Measurements from ENCODE around the gene TRAF6. TPM values are rescaled to one million over a fixed set of nuclear protein-coding genes. Genes with fewer than 3 reads are reported as not detected.
"Not testable (repeated sequence)": the region's sequence is repeated elsewhere in the genome, so short reads cannot be mapped to it uniquely, and the experiment has no call there.

Gene TRAF6
- total RNA-seq, 4 donors from 2014 or later = 12.6 to 18.7 (median 18.6) TPM

DNA sequence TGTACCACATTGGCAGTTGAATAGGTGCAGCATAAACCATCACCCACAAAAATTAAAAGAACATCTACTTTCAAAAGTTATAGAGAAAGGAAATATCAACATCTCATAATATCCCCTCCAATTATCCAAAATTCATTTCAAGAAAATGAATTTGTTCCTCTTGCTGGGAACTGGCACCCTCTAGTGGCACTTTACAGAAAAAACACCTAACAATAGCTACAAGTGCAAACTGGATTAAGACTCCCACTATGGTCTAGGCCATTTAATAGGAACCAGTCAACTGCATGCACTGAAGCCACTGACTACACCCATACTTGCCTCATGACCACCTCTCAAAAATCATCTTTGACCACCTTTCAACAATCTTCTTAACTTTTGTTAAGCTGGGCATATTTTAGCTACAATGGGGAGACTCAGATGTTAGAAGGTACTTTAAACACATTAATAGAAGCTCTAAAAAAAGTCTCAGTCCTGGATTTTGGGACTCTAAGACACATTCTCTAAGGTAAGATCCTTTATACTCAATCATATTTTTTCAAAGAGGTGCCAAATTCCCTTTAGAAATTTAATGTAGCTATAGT, 17.3 kb downstream of the TRAF6 start:
- Histone ChIP-seq H3K4me1 (no peaks in the 10 kb centered on the region), H3K27ac (no peak overlapping the region), H3K9me3 (no peaks in the 10 kb centered on the region), H3K27me3 (no peaks in the 10 kb centered on the region), H3K4me3 (no peak overlapping the region), H3K36me3 (peaks cover 80% of the 10 kb centered on the region)
- TF ChIP-seq POLR2A (IDR thresholded peaks at IDR 0.05) = no peak
- TF ChIP-seq, protein P1, sequence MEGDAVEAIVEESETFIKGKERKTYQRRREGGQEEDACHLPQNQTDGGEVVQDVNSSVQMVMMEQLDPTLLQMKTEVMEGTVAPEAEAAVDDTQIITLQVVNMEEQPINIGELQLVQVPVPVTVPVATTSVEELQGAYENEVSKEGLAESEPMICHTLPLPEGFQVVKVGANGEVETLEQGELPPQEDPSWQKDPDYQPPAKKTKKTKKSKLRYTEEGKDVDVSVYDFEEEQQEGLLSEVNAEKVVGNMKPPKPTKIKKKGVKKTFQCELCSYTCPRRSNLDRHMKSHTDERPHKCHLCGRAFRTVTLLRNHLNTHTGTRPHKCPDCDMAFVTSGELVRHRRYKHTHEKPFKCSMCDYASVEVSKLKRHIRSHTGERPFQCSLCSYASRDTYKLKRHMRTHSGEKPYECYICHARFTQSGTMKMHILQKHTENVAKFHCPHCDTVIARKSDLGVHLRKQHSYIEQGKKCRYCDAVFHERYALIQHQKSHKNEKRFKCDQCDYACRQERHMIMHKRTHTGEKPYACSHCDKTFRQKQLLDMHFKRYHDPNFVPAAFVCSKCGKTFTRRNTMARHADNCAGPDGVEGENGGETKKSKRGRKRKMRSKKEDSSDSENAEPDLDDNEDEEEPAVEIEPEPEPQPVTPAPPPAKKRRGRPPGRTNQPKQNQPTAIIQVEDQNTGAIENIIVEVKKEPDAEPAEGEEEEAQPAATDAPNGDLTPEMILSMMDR (IDR thresholded peaks at IDR 0.05) = peak; percentile 50 to 62
- no peak for DNase-seq (ENCODE audit: low spot score in 2 of 2)

DNA sequence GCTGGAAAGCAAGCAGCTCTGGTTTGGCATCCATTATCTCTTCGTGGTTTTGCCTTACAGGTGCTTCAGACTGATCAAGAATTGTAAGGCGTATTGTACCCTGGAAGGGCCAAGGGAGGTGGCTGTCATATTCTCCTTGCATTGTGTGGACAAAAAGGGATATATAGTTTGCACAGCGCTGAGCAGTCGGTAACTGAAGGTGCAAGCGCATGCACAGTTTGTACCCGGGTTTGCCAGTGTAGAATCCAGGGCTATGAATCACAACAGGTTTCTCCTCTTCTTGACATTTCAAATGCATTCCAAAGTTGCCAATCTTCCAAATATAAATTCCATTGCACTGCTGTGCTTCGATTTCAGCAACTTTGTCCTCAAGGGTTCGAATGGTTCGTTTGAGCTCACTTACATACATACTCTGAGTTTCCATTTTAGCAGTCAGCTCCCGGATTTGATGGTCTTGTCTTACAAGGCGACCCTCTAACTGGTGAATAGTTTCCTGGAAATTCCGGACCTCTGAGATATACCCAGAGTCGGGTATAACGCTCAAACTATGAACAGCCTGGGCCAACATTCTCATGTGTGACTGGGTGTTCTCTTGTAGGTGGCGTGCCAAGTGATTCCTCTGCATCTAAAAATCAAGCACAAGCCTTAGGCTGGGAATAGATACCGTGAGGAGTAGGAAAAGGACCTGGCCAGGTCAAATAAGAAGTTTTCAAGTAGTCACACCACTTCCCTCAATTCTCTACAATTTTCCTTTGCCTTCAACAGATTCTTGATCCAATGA, 19.9 kb downstream of the TRAF6 start:
- no peak overlapping the region for H3K4me3 ChIP-seq
- 89% methylated on average over 16 of the region's 16 CpGs for WGBS
- peaks cover 72% of the 10 kb centered on the region for H3K36me3 ChIP-seq
- H3K27me3 ChIP-seq = no peaks in the 10 kb centered on the region
- no peak overlapping the region for H3K27ac ChIP-seq
- DNase-seq (ENCODE audit: low spot score in 2 of 2) = no peak
- peaks cover 3% of the 10 kb centered on the region for H3K4me1 ChIP-seq
- no peak for TF ChIP-seq POLR2AphosphoS5 (IDR thresholded peaks at IDR 0.05)
- no peak for TF ChIP-seq EP300 (IDR thresholded peaks at IDR 0.05)
- TF ChIP-seq POLR2A (IDR thresholded peaks at IDR 0.05) = no peak
- H3K9me3 ChIP-seq = no peaks in the 10 kb centered on the region

DNA sequence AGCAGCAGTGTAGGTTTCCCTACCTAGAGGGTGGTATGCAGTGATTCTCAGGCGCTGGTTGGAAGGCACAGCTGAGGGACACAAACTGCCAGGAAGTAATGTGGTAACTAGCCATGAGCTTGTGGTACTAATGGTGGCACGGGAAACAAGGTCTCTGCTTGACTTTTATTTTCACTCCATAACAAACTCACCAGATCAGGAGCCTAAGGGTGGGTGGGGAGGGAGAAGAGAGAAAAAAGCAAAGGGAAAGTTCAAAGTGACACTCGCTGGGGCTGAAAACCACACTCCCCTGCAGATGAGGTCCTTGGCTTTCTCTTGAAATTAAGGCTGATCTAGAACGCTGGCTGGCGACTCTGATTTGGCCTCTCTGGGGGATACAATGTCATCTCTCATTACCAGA, 22.0 kb downstream of the TRAF6 start:
- DNase-seq (ENCODE audit: low spot score in 2 of 2) = no peak
- H3K4me3 ChIP-seq = no peak overlapping the region
- H3K27me3 ChIP-seq = no peaks in the 10 kb centered on the region
- WGBS = 71% methylated on average over 5 of the region's 5 CpGs
- peaks cover 3% of the 10 kb centered on the region for H3K4me1 ChIP-seq
- TF ChIP-seq, protein P1 (IDR thresholded peaks at IDR 0.05) = no peak
- TF ChIP-seq POLR2AphosphoS5 (IDR thresholded peaks at IDR 0.05) (no peak), POLR2A (IDR thresholded peaks at IDR 0.05) (no peak), EP300 (IDR thresholded peaks at IDR 0.05) (no peak)
- no peak overlapping the region for H3K27ac ChIP-seq
- H3K36me3 ChIP-seq = peaks cover 73% of the 10 kb centered on the region
- H3K9me3 ChIP-seq = no peaks in the 10 kb centered on the region

DNA sequence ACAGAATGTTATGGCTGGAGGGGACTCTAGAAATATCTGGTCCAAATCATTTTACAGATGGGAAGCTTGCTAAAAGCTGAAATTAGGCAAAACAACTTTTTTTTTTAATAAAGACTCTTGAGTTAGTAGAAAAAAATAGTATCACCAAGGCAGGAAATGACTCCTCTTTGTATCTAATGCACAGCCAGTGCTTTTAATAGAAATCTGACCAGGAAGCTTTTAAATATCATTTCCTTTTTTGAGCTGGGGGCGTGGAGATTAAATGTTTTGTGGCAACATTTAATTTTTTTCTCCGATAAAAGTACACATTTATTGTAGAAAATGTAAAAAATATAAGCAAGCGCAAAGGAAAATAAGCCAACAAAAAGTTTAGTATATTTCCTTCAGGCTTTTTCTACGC, 22.5 kb downstream of the TRAF6 start:
- Histone ChIP-seq H3K27ac (no peak overlapping the region), H3K27me3 (no peaks in the 10 kb centered on the region), H3K36me3 (peaks cover 73% of the 10 kb centered on the region), H3K9me3 (no peaks in the 10 kb centered on the region), H3K4me3 (no peak overlapping the region), H3K4me1 (peaks cover 3% of the 10 kb centered on the region)
- no peak for DNase-seq (ENCODE audit: low spot score in 2 of 2)
- WGBS = 71% methylated on average over 4 of the region's 4 CpGs
- TF ChIP-seq, protein P1 (IDR thresholded peaks at IDR 0.05) = no peak
- TF ChIP-seq POLR2A (IDR thresholded peaks at IDR 0.05) (no peak), EP300 (IDR thresholded peaks at IDR 0.05) (no peak), POLR2AphosphoS5 (IDR thresholded peaks at IDR 0.05) (no peak)

DNA sequence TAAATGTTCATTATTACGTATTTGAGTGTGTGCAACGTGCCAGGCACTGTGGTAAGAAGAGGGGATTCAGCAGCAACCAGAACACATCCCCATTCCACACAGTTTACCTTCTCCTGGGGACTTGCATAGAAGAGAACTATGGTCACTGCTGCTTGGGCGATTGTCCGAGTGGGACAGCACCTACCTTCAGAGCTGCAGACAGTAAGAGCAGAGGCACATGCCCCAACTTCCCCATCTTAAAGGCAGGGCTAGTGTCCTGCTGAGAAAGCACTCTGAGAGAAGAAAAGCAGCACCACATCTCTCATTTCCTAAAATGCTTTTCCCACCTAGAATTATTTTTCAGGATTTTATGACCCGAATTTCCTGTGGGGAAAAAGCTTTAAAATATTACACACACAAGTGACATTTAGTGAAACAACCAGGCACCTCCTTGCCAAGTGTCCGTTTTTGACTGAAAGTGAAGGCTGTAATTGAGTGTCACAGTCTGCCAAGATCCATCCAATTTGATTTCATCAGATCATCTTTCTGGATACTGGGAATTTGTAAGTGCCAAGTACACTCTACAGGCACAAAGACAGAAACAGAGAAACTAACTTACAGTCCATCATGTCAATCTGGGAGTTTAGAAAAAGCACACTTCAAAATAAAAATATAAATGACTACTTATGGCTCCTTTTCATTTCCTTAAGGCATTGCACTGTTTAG, 24.6 kb downstream of the TRAF6 start:
- TF ChIP-seq POLR2AphosphoS5 (IDR thresholded peaks at IDR 0.05) (no peak), POLR2A (IDR thresholded peaks at IDR 0.05) (no peak), EP300 (IDR thresholded peaks at IDR 0.05) (no peak)
- TF ChIP-seq, protein P1 (IDR thresholded peaks at IDR 0.05) = no peak
- Histone ChIP-seq H3K27ac (no peak overlapping the region), H3K9me3 (no peaks in the 10 kb centered on the region), H3K4me1 (peaks cover 3% of the 10 kb centered on the region), H3K36me3 (peaks cover 59% of the 10 kb centered on the region), H3K27me3 (no peaks in the 10 kb centered on the region), H3K4me3 (no peak overlapping the region)
- 71% methylated on average over 6 of the region's 6 CpGs for WGBS
- no peak for DNase-seq (ENCODE audit: low spot score in 2 of 2)

DNA sequence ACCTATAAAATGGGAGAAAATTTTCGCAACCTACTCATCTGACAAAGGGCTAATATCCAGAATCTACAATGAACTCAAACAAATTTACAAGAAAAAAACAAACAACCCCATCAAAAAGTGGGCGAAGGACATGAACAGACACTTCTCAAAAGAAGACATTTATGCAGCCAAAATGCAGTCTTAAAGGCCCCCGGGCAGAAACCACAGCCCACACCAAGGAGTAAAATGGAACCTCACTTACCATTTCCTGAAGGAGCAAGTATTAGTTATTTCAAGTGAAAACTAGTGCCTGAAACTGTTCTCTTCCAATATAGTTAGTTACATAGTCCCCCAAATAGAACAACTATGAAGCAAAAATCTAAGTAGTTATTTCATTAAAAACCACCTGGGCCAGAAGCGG, 27.0 kb downstream of the TRAF6 start:
- H3K36me3 ChIP-seq = peaks cover 35% of the 10 kb centered on the region
- peaks cover 12% of the 10 kb centered on the region for H3K4me1 ChIP-seq
- not testable (repeated sequence) for H3K9me3 ChIP-seq; H3K27me3 ChIP-seq; H3K4me3 ChIP-seq; H3K27ac ChIP-seq; DNase-seq (ENCODE audit: low spot score in 2 of 2)
- 94% methylated on average over 3 of the region's 4 CpGs for WGBS

Measured in suprapubic skin (tissue), 4 donors.